Amygdala (tissue), 56 donors: Measurements from ENCODE around the gene SSRP1.
"Not testable (repeated sequence)": the region's sequence is repeated elsewhere in the genome, so short reads cannot be mapped to it uniquely, and the experiment has no call there.

Source experiments
- DNase-seq, 56 donors: peaks; one replicate each; lab custom pipeline; 2025; lab: John Stamatoyannopoulos, UW

The SSRP1 gene

DNA sequence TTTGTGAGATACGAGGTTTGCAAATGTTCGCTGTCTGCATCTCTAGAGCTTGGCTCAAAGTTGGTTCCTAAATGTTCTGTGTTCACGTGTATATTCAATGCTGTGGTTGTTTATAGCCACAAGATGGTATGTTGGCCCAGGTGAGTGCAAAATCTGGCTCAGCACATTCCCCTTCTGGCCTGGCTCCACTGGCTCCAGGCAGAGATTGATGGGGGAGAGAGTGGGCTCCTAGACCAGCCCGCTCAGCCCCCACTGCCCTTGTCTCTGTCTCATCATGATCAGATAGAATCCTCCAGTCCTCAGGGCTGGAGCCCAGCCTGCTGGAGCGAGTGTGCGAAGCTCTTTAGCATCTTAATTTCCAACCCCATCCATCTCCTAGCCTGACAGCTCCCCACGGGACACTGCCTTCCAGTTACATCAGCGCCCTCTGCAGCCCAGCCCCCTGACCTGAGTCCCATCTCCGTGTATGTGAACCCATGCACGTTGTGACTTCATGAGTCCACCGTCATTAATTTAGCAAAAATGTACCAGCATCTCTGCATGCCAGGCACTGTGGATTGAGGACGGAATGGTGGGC, 4.4 kb upstream of the SSRP1 start:
- DNase-seq = no peak

DNA sequence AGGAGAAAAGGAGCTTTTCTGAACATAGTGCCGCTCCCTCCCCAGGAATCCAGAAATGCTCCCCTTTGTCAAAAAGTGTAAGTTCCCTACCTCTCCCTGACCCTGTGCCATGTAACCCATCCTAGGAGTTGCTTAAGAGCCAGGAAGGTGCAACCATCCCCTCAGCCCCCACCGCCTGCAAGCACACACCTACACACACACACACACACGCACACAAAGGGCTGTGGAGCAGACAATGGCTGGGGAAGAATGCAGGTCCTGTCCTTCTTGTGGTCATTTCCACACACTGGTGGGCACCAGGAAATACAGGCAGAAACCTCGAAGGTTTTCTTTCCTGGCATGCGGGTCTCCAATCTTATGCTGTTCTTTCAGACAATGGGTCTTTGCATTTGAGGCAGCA, 3.6 kb upstream of the SSRP1 start:
- DNase-seq = no peak

DNA sequence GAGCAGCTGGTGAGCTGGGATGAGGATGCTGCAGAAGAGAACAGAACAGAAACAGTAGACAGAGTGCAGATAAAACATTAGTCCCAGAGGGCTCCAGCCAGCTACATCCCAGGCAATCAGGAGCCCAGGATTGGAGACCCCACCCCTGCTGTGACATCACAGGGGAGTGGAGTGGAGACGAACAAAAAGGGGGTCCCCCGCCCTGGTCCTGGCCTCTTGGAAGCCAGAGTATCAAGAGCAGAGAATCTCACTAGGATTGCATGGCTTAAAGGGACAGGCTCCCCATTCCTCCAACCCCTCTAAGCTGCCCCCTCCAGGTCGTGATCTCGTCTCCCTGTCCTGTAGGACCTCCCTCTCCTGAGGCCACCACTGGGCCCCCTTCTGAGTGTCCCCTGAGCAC, 2.5 kb upstream of the SSRP1 start, which contains the start of gene P2RX3:
P2RX3 (plus strand) TSS at position 211 of the 400 bp plus-strand sequence. CDS start 199 bp downstream, outside the sequence.
- no peak for DNase-seq

DNA sequence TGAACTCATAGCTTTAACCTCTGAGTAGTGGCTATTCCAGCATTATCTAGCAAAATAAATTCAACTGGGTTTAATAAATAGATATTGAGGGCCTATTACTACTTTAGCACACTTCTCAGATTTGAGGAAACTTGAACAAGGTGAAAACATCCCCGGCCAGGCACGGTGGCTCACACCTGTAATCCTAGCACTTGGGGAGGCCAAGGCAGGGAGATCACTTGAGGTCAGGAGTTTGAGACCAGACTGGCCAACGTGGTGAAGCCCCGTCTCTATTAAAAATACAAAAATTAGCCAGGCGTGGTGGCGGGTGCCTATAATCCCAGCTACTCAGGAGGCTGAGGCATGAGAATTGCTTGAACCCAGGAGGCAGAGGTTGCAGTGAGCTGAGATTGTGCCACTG, 1.2 kb upstream of the SSRP1 start:
- not testable (repeated sequence) for DNase-seq

DNA sequence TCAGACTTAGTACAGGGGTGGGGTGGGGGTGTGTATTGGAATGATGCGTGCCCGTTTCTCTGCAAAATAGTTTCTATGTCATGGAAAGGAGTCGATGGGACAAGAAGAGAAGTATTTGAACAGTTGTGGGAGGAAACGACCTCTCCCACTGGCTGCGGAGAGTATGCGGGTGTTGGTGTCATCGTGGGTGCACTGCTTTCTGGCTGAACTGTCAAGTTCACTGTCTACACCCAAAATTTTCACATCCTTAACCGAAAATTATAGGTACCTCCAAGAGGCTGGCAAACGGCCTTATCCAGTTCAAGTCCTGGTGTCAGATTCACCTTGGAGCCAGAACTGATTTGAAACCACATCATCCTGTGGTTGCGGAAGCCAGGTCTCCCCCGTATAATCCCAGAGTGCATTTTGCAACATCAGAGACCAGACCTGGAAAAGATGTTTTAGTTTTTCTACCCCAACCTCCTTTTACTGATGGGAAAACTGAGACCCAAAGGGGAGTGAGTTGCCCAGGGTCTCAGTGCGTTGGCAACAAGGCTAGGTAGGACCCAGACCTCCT, 497 bp upstream of the SSRP1 start:
- no peak for DNase-seq

DNA sequence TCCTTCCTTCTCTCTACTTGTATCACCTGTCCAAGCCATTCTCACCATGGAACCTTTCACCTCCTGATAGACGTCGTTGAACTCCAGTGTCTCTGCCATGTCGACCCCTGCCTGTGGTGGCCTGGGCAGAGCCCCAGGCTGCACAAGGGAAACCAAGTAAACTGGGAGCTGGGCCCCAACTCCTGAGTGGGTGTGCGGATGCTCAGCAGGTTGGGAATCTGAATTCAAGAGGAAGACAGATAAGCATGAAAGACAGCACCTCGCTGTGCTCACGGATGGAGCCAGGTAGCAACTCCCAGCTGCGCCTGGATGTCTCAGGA, 709 bp downstream of the SSRP1 start:
- DNase-seq = no peak

DNA sequence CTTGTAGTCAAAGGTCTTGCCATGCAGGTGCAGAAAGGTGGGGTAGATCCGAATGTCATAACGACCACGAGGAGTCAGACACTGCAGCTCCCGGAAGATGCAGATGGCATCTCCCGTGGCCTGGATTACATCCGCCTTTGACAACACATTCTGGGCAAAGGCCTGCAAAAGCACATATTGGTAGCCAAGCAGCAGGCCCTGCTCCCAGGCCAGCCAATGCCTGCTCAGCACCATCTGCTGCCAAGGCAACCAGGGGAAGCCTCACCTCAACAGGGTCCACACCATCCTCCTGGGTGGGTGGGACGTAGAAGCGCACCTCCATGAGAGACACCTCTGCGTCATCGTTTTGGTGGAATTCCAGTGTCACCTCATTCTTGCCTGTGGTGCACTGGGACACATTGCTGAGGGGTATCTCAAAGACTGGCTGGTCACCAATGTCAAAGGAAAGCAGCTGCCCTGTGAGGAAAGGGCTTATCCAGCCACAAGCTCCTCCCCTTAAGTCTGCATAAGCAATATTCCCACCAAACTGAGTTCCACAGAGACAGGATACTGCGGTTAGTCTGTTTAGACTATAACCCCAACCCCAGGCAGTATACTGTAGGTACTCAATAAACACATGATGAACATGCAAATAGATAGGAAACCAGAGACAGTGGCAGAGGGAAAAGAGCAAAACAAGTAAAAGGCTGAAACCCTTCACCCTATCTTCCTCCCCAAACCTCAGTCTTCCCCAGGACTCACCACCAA, 2.8 kb downstream of the SSRP1 start:
- DNase-seq = no peak

DNA sequence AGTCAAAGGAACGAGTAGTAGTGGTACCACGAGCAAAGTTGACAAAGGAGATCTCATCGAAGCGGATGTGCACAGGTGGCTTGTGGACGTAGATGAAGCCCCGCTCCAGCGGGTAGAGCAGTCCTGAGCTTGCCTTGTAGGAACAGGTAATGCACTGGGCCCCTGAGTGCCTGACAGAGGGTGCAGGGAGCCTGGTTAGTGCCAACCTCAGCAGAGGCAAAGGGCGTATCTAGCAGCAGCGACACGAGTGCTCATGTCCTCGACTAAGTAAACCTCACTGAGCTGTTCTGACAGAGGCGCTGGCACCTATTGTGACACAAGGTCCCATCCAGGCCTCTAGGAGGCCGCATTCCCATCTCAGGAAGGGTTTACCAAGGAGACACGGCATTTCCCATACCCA, 4.0 kb downstream of the SSRP1 start:
- DNase-seq = no peak

DNA sequence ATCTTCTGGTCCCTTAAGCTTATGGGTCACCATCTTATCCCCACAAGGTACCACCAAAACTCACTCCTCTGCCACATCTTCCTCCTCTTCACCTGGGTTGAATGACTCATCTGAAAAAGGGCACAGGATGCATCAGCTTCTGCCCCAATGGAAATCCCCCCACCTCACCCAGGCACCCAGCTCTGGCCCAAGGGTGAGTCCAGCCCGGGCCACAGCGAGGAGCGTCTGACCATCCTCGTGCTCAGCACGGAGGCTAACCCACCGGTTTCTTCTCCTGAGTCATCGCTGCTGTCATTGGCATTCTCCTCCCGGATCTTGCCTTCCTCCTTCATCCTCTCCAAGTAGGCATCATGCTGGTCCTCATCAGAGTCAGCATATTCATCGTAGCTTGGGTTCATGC, 5.7 kb downstream of the SSRP1 start:
- no peak for DNase-seq

DNA sequence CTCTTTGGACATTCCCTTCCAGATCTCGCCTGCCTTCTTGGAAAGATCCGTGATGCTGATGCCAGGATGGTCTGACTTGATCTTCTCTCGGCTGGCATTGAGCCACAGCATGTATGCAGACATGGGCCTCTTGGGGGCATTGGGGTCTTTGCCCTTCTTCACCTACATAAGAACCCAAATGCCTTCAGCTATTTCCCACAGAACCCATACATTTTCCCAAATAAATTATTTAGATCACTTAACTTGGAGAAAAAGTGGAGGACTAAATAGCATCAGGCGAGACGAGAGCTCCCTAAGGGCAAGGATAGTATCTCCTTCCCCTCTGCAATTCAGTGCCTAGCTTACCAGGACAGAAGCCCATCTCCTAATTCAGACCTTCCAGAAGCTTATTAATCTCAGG, 8.0 kb downstream of the SSRP1 start:
- no peak for DNase-seq

DNA sequence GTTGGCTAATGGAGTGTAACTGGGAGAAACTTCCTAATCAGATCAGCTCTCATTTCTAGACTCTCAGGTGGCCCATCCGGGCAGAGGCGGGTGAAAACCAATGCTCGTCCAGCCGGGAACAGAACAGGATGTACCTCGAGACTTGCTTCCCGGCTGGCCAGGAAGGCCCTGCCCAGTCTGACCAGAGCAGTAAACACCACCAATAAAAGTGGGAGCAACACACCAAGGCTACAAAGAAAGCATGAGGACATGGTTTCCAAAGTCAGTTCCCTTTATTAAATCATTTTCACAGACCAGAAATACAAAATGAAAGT, 10.0 kb downstream of the SSRP1 start:
- peak in 1 of 56 donors; percentile 26 for DNase-seq

DNA sequence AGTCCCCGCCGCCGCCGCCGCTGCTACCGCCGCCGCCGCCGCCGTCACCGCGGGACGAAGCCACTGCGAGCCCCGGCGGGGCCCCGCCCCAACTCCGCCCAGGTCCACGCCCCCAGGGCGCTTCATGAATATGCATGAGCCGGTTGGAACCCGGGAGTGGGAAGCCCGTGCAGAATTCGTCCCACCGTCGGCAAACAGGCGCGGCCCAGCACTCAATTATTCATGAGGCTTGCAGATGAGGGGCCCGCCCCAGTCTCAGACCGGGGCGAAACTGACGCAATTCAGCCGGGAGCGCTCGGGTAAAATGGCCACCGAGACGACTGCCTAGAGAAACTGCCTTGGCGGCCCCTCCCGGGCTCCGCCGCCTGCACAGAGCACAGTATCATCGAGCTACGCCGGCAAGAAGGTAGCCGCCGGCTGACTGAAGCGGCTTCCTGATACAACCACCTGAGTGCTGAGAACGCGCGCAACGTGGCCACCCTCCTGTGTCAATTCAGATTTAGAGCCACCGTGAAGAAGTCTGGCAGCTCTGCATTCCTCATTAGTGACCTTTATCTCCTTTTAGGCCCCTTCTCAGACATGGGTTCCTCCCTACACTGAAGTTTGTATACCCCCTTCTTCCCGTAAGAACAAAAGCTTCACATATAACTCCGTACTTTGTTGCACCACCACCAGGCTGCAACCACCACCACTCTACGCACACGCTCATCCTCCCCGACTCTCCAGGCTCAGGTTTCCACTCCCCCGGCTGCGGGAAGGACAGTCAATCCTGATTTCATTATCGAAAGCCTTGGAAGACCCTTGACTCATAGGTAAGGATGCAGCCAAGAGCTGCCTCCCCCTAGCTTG, 10.6 kb downstream of the SSRP1 start, which contains the start of gene TNKS1BP1:
TNKS1BP1 (minus strand) TSS at position 67 of the 849 bp plus-strand sequence. CDS start 3,067 bp downstream, outside the sequence.
- peak; percentile 50 to 98 (median 93) for DNase-seq

DNA sequence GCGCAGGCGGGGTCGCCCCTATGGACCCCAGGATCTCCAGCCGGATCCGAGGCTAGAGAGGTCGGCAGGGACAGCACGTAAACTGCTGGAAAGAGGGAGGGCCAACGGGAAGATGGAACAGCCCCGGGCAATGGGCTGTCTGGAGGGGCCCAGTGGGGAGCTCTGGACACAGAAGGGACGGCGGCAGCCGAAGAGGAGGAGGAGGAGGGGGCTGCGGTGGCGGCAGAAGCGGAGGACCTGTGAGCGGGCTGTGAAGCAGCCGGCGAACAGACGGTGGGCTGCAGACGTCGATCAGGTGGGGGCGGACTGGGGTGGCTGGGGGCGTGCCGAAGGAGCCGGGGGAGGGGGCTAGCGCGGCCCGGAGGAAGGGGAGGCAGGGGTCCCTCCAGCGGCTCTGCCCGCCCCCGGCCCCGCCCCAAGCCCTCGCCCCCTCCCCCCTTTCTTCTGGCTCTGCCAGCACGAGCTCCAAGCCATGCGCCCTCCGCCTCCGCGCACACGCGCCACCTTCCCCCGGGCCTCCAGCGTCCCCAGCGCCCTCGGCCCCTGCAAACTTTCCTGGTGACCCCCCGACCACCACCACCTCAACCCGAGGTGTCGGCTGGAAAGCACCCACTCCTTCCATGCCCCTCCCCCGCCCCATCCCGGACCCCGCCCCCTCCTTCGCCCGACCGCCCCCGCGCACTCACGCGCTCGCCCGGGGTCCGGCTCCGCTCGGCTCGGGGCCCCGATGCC, 11.4 kb downstream of the SSRP1 start:
- peak in 18 of 56 donors; percentile 15 to 78 (median 38) for DNase-seq

DNA sequence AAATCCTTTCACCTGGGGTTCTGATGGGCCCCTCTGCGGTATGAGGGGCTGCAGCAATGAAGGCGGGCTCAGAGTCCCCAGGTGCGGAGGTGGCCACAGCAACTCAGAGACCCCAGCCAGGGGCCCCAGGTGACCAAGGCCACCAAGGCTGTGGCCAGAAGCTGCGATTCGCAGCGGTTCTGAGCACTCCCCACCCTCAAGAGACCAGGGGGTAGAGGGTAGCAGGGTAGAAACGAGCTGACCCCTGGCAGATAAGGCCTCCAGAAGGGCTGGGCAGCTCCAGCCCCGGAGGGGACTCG, 11.9 kb downstream of the SSRP1 start:
- no peak for DNase-seq

DNA sequence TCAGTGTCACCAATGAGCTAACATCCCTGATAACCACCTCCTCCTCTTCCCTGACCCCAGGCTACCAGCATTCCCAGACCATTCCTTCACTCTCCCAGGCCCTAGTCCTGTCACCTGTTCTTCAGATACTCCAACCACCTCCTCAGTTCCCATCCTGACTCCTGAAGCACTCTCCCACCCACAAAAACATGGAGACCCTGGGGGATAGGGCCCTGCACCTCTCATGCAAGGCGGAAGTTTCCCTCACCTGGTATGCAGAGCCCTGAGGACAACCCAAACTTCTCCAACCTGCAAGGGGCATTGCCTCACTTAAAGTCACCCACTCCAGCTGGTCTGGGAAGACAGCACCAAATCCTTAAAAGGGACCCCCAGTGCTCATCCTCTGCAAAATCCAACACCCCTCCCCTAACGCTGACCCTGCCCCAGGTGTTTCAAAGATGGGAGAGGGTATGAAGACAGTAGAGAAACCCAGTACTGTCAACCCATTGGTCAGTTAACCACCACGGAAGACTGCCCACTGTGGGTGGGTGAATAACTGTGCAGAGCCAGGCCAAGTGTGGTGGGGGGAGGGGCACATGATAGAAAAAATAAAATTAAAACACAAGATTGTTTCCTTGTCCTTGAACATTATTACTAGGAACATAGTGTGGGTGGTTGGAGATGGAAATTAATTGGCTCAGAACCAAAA, 12.4 kb downstream of the SSRP1 start:
- peak in 1 of 56 donors; percentile 7 for DNase-seq

DNA sequence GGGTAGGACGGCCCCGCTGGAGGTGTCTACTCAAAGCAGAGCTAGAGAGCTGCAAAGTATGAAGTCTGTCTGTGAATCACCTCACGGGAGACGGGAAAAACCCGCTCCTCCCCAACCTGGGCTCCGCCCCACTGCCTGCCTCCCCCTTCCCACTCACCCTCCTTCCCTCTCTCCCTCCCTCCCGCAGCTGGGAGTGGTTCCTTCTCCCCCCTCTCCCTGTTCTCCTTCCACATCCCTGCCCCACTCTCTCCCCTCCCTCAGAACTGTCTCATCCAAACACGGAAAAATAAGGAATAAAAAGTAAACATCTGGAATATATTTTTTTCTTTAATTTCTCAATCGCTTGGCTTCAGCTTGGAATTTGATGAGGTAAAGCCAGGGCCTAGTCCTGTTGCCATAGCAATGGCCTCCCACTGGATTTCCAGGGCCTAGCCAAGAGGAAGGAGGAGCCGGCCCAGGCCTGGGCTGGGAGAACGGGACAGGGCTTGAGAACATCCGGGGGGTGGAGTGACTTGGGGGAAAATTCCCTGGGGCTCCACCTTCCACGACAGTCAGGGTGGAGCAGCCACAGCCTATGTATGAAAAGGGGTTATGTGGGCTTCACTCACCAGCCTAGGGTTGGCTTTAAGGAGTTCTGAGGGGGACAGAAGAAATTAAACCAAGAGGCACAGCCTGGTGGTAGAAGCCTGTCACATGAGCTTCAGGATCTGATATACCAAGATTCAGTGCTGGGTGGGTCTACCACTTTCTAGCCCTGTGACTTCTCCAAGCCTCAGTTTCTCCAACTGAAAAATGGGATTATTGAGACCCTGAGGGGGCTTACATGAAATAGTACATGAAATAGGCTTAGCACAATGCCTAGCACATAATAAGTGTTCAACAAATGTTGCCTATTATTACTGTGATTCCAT, 13.2 kb downstream of the SSRP1 start:
- DNase-seq = peak in 48 of 56 donors; percentile 13 to 74 (median 46)

DNA sequence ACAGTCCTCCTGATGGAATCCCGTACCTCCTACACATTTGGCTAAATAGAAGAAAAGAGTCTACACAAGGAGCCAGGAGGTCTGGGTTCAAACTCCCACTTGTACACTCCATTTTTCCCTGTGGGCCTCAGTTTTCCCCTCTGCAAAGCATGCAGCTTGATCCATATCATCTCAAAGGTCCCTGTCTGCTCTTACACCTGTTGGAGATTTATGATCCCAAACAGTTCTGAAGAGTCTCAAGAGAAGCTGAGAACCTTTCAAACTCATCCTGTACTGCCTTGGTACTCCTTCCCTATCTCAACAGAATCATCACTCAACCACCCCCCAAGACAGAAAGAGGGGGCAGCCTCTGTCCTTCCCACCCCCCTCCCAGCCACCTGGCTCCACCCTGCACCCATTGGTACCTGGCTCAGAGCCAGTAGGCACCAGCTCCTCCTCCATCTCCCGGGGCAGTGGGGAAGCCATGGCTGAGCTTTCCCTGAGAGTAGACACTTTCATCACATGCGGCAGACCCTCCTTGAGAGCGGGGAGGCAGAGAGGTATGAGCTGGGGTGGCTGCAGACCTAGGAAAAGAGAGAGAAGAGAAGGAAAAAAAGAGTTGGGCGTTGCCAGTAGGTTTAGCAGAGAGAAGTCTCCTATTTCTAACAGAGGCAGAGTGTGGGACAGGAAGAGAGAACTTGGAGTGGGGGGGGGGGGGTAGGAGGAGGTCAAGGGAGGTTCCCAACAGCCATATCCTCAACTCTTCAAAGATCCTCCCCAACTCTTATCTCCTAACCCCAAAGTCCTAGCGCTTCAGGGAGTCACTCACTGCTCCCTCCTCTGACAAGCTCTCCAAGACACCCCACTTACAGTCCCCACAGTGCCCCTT, 14.1 kb downstream of the SSRP1 start:
- no peak for DNase-seq
